ENCODE data around the gene KDM5A. TPM values are rescaled to one million over a fixed set of nuclear protein-coding genes. Genes with fewer than 3 reads are reported as not detected.

Gene KDM5A
- total RNA-seq, 1 donor from 2014 or later, result 50.2 TPM

GRCh38 chr12:318759-319515, 70.2 kb downstream of the KDM5A start:
- no peak for DNase-seq (ENCODE audit: low spot score)
- no peaks in the 10 kb centered on the region for H3K4me1 Mint-ChIP-seq
- no peak overlapping the region for H3K9ac ChIP-seq
- H3K27ac Mint-ChIP-seq, result no peak overlapping the region
- TF ChIP-seq CTCF (IDR thresholded peaks at IDR 0.05) (no peak), EZH2phosphoT487 (IDR thresholded peaks at IDR 0.05) (no peak), EZH2 (IDR thresholded peaks at IDR 0.05) (no peak)
- peaks cover 19% of the 10 kb centered on the region for H3K36me3 ChIP-seq
- H3K27me3 Mint-ChIP-seq (ENCODE audit: insufficient read depth, low read depth), result peaks cover 2% of the 10 kb centered on the region
- no peaks in the 10 kb centered on the region for H3F3A ChIP-seq (ENCODE audit: low read depth)
- H3K9me3 Mint-ChIP-seq, result no peaks in the 10 kb centered on the region
- H2AFZ ChIP-seq (replicated peaks), result no peak overlapping the region
- H3K27me3 ChIP-seq, result no peaks in the 10 kb centered on the region
- H3K27ac ChIP-seq, result no peak overlapping the region
- H3K36me3 Mint-ChIP-seq, result peaks cover 35% of the 10 kb centered on the region
- no peak overlapping the region for H3K4me3 ChIP-seq
- no peaks in the 10 kb centered on the region for H3K4me1 ChIP-seq
- H3K79me2 ChIP-seq (ENCODE audit: low read depth), result no peaks in the 10 kb centered on the region
- no peak overlapping the region for H3K4me2 ChIP-seq
- H3K4me3 Mint-ChIP-seq, result no peak overlapping the region
- H4K20me1 ChIP-seq (ENCODE audit: low read depth), result no peaks in the 10 kb centered on the region
- no peaks in the 10 kb centered on the region for H3K9me3 ChIP-seq (ENCODE audit: low read depth)

- Mint-ChIP-seq H3K4me3 (no peak overlapping the region), H3K27ac (no peak overlapping the region), H3K27me3 (ENCODE audit: insufficient read depth, low read depth) (peaks cover 2% of the 10 kb centered on the region), H3K4me1 (no peaks in the 10 kb centered on the region), H3K9me3 (no peaks in the 10 kb centered on the region), H3K36me3 (peaks cover 56% of the 10 kb centered on the region)
- Histone ChIP-seq H3F3A (ENCODE audit: low read depth) (no peaks in the 10 kb centered on the region), H4K20me1 (ENCODE audit: low read depth) (no peaks in the 10 kb centered on the region), H3K4me3 (no peak overlapping the region), H3K36me3 (peaks cover 32% of the 10 kb centered on the region), H3K79me2 (ENCODE audit: low read depth) (peaks cover 4% of the 10 kb centered on the region), H3K27me3 (no peaks in the 10 kb centered on the region), H3K9ac (no peak overlapping the region), H3K4me1 (no peaks in the 10 kb centered on the region), H3K27ac (no peak overlapping the region), H2AFZ (replicated peaks) (no peak overlapping the region), H3K4me2 (no peak overlapping the region), H3K9me3 (ENCODE audit: low read depth) (no peaks in the 10 kb centered on the region)
- no peak for DNase-seq (ENCODE audit: low spot score)
- TF ChIP-seq EZH2phosphoT487 (IDR thresholded peaks at IDR 0.05), result no peak
- no peak for TF ChIP-seq EZH2 (IDR thresholded peaks at IDR 0.05)
- TF ChIP-seq CTCF (IDR thresholded peaks at IDR 0.05), result no peak
Observed at GRCh38 chr12:308511-308910, 80.6 kb downstream of the KDM5A start.

- peaks cover 12% of the 10 kb centered on the region for H3K79me2 ChIP-seq (ENCODE audit: low read depth)
- Mint-ChIP-seq H3K36me3 (peaks cover 62% of the 10 kb centered on the region), H3K4me1 (no peaks in the 10 kb centered on the region), H3K27ac (no peak overlapping the region), H3K27me3 (ENCODE audit: insufficient read depth, low read depth) (peaks cover 2% of the 10 kb centered on the region), H3K9me3 (peaks cover 7% of the 10 kb centered on the region), H3K4me3 (no peak overlapping the region)
- H3F3A ChIP-seq (ENCODE audit: low read depth), result no peaks in the 10 kb centered on the region
- H3K9me3 ChIP-seq (ENCODE audit: low read depth), result no peaks in the 10 kb centered on the region
- DNase-seq (ENCODE audit: low spot score), result no peak
- no peak for TF ChIP-seq CTCF (IDR thresholded peaks at IDR 0.05)
- TF ChIP-seq EZH2phosphoT487 (IDR thresholded peaks at IDR 0.05), result no peak
- no peak overlapping the region for H3K4me3 ChIP-seq
- no peak overlapping the region for H3K27ac ChIP-seq
- peaks cover 24% of the 10 kb centered on the region for H3K36me3 ChIP-seq
- H2AFZ ChIP-seq (replicated peaks), result no peak overlapping the region
- no peak overlapping the region for H3K4me2 ChIP-seq
- H3K27me3 ChIP-seq, result no peaks in the 10 kb centered on the region
- no peaks in the 10 kb centered on the region for H3K4me1 ChIP-seq
- no peak overlapping the region for H3K9ac ChIP-seq
- H4K20me1 ChIP-seq (ENCODE audit: low read depth), result no peaks in the 10 kb centered on the region
Observed at GRCh38 chr12:307406-307805, 81.7 kb downstream of the KDM5A start.
